HG03159 (cell line): ENCODE measurements around the gene KCNMA1.
"Not testable (repeated sequence)": the region's sequence is repeated elsewhere in the genome, so short reads cannot be mapped to it uniquely, and the experiment has no call there.

ENCODE experiments used
- ATAC-seq: cut with Tn5 transposase; IDR thresholded peaks from one replicate; pipeline ENCODE4 v1.9.1; 2021; ENCODE audit warnings: mild to moderate bottlenecking, moderate library complexity; ENCODE audit not compliant: unreplicated experiment

The KCNMA1 gene

DNA sequence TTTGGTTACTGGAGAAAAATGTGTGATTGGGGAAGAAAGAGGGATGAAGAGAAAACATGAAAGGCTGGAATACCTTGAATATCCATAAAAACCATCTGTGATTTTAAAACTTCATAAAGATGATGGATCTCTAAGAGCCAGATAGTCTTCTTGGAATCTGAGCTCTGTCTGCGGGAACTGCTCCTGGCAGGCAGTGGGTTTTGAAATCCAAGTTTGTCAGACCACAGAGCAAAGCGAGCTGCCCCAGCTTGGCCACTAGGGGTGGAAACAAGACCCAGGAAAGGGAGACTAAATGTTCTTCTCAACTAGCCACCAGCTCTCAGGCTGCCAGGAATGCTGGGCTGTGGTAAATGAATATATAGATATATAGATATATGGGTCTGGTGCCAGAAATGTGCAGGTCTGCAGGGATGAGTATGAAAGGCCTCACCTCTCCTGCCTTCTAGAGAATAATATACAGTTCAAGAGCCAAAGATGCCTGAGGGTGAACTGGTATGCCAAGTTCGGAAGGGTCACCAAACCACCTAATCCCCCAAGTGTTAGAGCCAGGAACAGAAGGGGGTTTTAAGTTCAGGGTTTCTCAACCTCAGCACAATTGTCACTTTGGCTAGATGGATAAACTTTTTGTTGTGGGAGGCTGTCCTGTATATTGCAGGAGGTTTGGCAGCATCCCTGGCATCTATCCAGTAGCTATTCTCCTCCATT, 208.8 kb downstream of the KCNMA1 start:
- ATAC-seq, result no peak

DNA sequence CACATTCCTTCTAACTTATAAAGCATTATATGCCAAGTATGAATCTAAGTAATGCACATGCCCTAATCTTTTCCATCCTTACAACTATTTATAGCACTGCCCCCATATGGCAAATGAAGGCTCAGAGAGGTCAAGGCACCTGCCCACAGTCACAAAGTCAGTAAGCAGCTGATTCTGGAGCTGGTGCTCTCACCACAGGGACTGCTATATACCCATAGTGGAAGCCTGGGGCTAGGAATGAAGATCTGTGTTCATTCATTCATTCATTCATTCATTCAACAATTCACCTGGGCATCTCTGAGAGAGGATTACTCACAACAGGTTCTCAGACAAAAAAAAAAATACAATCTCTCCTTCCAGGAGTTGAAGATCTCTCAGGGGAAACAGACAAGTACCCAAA, 213.4 kb downstream of the KCNMA1 start:
- no peak for ATAC-seq

DNA sequence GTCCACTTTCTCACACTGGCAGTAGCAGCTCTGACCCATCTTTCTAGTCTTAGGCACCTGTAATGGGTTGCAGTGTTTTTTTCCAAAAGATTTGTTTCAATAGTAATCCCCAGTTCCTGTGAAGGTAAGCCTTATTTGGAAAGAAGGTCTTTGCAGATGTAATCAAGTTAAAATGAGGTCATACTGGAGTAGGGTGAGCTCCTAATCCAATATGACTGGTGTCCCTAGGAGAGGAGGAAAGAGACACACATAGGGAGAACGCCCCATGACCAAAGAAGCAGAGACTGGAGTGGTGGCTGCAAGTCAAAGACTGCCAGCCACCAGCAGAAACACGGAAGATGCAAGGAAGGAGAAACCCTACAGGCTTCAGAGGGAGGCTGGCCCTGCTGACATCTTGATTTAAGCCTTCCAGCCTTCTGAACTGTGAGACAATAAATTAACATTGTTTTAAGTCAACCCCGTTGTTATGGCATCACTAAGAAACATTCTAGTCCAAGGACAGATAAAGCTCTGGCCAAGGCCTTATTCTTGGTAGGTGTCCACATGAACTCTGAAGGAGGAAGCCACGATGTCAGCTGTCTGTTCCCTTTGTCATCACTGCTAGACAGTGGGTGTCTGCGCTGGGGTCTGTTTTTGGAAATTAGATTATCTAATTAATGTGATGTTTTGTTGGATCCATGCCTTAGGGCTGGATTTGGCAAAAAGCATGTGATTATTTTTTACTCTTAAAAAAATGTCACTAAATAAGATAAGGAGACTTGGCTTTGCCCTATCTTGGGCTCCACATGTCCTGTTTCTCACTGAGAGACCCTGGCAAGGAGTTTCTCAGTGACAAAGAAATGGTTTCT, 214.9 kb downstream of the KCNMA1 start:
- no peak for ATAC-seq

DNA sequence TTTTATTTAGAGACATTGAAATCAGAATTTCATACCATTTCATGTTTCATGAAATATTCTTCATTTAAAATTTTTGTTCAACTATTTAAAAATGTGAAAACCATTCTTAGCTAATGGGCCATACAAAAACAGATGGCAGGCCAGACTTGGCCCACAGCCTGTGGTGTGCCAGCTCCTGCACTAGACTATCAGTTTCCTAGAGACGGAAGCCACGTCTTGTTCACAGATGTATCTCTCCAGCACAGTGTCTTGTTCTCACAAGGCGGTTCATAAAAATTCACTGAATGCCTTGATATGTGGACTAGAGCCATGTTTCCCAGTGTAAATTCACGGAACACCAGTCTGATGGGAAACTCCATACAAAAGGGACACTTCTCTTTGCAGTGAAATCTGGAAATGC, 216.0 kb downstream of the KCNMA1 start:
- no peak for ATAC-seq

DNA sequence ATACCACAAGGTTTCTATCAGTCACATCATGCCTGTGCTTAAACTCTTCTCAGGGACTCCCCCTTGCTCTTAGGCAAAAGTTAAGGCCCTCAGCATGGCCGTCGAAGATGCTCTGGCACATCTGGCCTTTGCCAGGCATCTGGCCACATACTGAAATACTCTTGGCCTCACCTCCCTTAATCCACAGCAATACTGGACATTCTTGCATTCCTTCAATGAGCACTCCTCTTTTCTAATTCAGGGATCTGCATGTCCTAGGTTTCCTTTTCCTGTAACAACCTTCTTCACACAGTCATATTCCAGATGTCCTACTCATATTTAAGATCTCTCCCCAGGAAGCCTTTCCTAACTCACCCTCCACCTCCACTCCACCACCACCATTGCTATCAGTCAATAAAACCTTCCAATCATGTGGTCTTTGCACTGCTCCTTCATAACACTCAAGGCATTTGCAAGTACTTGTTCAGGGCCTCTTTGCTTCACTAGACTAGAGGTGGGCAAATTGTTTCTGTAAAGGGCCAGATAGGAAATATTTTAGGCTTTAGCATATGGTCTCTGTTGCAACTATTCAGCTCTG, 216.6 kb downstream of the KCNMA1 start:
- ATAC-seq, result no peak

DNA sequence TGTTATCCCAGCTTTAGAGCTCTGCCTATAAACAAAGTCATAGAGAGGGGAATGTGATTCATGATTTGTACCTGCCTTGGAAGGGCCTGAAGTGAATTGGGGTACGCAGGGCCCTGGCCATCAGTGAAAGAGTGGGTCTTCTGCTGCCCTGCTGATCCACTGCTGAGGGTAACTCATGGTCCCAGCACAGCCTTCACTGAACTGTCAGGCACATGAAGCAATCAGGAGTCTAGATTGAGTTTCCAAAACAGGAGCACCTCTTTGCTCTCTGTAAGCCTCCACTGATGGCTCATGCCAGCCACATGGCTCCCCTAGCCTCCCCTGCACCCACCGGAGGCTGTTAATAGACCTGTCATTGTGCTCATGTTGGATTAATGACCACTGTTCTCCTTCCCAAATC, 217.6 kb downstream of the KCNMA1 start:
- no peak for ATAC-seq

DNA sequence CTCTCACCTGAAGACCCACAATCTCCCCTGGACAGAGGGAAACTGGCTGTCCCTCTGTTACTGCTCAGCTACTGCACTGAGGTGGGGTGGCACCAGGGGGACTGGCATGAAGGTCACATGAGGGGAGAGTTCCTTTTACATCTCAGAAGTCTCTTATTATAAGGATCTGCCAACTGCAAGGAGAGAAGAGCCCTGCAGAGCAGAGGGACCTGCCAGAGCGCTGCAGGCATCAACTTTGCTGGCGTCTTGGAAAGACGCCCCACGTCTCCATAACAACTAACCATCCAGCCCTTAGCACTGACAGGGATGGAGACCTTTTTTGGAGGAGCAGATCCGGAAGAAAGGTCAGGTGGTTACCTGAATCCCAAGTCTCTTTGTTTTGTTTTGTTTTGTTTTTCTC, 218.6 kb downstream of the KCNMA1 start:
- ATAC-seq, result no peak

DNA sequence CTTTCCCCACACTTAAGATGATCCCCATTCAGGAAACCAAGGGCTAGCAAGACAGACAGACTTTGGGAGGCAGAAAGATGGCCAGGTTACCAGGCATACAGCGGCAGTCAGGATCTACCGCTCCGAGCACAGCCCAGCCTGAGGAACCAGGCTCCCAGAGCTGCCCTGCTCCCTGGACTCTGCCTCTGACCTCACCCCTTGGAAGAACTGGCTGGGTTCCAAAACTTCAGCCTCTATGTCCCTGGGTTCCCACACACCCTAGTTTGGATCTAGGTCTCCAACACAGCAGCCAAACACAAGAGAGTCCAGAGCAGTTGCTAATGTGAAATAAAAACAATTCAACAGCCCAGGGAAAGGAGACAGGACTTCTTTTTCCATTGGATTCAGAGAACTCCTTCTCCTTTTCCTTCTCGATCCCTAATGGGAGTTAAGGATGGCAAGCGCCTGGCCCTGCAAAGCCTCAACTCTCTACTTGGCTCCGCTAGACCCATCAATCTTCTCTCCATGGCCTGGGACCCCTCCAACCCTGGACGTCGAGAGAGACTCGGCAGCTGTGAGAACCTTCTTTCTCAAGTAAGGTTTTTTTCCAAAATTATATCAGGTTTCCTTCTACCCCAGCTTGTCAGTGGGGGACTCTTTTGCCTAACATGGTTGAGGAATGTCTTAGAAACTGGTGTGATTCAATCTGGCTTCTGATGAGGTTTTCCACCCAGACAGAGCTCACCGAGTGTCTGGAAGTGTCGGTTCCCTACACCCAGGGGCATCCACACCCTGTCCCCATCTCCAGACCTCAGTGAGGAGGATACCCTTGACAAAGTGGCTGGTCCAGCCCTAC, 219.6 kb downstream of the KCNMA1 start:
- ATAC-seq, result no peak

DNA sequence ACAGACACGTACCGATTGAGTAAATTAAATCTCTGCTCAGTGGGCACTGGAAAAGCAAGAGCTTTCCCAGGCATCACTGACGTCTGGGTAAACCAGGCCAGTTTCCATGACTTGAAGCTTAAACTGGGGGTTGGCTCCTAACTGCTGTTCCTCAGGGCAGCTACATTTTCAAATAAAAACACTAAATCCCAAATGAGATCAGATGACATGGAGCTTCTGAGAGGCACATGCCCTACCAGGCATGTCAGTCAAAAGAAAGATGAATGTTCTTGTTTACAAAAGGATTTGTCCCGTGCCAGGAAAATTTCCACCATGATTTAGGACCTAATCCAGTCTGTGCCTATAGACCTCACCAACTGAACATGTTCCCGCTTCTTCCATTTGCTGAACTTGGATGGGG, 220.2 kb downstream of the KCNMA1 start:
- ATAC-seq, result no peak

DNA sequence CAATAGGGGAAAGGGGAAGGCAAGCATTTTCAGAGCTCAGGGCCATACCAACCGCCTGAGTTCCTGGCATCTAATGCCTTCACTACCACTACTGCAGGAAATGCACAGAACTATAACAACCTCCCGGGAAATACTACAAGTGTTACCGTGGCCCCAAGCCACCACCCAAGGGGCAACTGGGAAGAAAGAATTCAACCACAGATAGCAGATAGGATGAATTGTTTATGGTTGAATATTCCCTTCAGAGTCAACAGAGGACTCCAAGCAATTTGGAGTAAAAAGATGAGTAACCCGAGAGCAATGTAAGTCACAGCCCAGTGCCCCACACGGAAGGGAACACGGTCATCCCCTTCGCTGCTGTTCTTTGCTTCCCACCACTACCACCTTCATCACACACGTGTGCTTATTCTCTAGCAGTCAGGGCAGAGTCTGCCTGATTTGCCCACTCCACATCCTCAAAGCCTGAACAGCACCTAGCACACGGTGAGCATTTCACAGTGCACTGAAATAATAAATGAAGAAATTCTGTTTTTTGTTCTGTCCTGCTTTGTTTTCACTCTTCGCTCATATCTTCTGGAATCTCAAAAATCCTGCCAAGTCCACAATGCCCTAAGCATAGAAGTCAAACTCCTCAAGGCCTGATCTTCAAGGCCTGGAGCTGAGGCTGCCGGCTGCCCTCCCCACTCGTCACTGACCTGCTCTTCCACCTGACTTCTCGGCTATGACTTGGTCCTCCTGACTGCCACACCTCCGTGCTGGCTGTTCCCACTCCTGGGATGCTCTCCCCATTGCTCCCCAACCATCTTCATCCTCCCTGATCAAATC, 221.1 kb downstream of the KCNMA1 start:
- ATAC-seq, result no peak

DNA sequence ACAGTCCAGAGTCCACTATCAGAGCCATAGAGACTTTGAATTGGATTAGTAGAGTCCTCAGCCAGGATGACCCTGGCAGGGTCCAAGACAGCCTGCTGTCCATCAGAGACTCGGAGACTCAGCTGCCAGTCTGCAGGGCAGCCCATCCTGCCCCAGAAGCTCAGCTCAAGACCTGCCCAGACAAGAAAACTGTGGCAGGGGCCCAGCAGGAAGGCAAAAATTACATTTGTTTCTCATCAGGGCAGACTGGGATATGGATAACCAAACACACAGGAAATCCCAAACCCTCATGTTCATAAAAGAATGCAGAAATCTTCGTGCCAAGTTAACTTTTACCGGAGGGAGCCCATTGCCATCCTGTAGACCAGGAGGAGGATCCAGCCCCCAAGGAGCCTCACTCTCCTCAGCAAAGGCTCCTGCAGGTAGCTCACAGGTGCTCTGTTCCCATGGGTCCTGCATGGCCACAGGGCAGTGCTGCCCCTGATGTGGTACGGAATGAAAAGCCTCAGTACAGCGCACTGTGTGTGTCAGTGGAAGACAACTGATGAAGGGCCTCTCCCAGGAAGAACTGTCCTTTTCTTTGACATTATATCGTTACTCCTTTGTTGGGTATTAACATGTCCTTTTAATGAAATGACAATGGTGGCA, 222.2 kb downstream of the KCNMA1 start:
- ATAC-seq, result no peak

DNA sequence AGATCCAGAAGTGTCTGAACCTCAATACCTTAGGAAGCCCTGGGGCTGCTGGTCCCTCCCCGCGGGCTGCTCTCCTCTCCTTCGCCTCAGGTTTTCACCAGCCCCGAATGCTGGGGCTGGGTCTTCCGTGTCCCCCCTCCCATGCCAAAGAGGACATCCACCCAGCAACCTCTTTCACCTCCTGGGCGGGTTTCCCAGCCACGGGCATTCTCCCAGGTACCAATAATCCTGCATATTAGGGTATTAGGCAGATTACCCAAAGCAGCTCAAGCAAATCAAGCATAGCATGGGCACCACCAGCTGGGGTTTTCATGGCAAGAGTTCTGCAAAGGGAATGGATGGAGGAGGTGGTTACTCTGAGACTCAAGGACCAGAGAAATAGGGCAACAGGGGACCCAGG, 224.4 kb downstream of the KCNMA1 start:
- ATAC-seq, result no peak

DNA sequence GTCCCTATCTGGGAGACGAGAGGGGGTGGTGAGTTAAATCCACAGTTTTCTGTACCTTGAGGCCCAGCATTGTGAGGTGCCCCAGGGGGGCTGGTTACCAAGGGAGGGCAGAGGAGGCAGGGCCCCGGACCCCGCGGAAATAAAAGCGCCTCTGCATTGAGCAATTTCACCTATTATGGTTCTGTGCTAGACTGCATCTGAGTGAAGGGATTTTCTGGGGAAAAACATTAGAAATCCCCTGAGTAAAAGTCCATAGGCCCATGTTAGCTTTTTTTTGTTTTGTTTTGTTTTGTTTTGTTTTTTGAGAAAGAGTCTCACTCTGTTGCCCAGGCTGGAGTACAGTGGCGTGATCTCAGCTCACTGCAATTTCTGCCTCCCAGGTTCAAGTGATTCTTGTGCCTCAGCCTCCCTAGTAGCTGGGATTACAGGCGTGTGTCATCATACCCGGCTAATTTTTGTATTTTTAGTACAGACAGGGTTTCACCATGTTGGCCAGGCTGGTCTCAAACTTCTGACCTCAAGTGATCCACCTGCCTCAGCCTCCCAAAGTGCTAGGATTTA, 225.0 kb downstream of the KCNMA1 start:
- ATAC-seq, result not testable (repeated sequence)

DNA sequence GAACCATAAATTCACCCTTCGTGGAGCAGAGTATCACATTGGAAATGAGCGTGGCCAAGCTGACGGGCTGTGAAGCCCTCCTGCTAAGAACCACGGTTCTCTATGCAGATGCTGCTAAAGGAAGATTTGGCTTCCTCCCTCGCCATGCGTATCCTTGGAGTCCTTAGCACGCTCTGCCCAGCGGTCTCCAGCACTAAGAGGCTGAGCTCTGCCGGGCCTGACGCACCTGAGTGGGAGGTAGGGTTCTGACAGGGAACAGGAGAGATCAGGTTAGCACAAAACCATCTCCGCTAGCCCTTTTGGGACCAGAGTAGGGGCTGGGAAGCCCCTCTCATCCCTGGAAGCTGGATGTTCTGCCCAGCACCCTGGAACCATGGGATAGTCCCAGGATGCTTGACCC, 225.8 kb downstream of the KCNMA1 start:
- no peak for ATAC-seq

DNA sequence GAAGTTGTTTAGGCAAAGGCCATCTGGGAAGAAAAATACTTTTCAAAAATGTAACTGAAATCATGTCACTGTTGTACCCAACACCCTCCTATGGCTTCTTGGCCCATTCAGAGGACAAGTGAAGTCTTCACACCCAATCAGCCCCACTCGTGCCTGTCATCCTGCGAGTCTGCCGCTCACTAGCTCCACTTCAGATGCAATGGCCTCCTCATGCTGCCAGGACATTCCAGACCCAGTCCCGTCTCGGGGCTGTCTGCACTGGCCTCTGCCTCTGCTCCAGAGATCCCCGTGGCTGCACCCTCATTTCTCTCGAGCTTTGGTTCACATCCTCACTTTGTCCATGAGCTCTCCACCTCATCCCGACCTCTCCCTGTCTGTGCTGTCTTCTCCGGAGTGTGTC, 227.1 kb downstream of the KCNMA1 start:
- no peak for ATAC-seq

DNA sequence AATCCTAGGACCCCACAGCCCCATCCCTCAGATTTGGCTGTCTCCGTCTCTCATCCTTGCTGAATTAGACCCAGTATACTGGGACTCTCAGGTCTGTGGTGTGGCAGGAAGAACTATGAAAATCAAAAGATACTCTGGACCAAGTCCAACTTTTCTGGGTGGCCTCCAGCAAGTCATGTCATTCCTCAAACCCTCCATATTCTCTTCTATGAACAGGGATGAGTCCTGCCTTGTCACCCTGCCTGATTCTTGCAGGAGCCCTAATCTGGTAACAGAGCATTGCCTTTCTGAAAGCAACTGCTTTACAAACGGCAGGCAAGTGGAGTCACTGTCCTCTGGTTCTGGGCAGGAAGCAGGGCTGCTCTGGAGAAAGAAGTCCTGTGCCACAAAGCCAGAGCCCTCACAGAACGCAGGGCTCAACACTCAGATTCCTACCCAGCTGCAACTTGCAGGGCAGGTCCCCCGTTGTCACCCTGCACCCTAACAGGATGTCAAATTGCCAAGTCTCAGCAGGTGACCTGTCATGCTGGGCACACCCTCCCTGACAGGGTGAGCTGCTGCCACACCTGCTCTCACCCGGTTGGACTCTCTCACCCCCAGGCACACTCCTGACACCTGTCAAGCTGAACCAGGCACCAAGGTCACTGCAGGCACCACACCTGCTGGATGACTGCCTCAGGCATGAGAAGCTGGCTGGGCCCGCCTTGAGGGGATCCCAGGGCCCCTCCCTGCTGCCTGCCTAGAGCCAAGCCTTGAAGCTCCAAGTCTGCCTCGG, 227.7 kb downstream of the KCNMA1 start:
- ATAC-seq, result no peak

DNA sequence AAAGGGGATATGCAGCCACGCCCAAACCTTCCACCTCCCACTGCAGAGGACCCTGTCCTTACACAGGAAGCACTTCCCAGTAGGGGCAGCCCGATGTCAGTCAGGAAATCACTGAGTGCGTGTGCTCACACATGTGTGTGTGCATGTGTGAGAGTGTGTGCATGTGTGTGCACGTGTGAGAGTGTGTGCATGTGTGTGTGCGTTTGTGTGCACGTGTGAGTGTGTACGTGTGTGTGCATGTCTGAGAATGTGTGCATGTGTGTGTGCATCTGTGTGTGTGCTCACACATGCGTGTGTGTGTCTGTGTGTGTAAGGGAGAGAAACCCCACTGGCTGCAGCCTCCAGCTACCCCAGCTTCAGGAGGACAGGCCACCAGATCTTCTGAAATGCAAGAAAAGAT, 229.3 kb downstream of the KCNMA1 start:
- no peak for ATAC-seq

DNA sequence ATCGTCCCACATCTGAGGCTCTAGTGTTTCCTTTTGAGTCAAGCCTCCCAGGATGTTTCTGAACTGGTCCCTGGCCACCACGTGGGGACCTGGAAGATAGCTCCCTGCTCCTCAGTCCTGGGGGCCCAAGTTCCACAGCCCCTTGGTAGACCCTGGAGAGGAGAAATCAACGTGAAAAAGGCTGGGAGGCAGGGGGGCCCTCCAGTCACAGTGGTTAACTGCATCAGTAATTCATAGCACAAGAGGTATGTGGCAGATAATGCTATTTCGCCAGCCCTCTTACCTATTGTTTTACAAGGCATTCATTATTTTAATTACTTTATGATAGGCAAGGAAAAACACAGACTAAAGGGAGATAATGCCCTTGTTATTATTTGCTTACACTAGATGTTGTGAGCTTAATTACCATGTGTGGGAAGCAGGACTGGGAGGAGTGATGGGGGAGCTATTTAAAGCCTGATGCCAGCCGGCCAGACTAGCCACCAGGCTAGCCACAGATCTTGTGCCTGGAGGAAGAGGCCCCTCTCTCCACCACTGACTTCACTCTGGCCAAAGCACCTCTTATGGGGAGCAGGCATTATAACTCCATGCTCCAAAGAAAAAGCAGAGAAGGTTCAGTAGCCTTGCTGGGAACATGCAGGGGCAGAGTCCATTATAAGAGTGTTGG, 230.7 kb downstream of the KCNMA1 start:
- ATAC-seq, result no peak
